HCT116 (cell line): Measurements from ENCODE around the gene SPACDR. TPM values are rescaled to one million over a fixed set of nuclear protein-coding genes. Genes with fewer than 3 reads are reported as not detected.

Experiments used
- ATAC-seq: fragments of 200-7000 bp; cut with Tn5 transposase; 2 replicates; pipeline ENCODE4 v1.9.1; 2020; ENCODE audit warnings: mild to moderate bottlenecking, moderate library complexity
- BruUV-seq: library from RNA; stranded (reverse); fragments of 400-500 nt; replicated peaks from 2 replicates; lab custom pipeline; 2021; lab: Mats Ljungman, UMichigan
- CTCF ChIA-PET: fragments of 300-600 bp; sonication (Branson Sonifier 250); formaldehyde crosslinking; loops from one replicate; lab custom pipeline; 2021; ENCODE audit warnings: antibody characterized with exemption; lab: Charles Lee
- POLR2A ChIA-PET: fragments of 300-600, 350-600 bp; sonication (Branson Sonifier 250); formaldehyde crosslinking; loops from one replicate; lab custom pipeline; 2021; ENCODE audit warnings: antibody characterized with exemption; lab: Charles Lee
- RAD21 ChIA-PET, 2 experiments: fragments of 300-600 bp; sonication (Branson Sonifier 250); formaldehyde crosslinking; loops; one replicate each; lab custom pipeline; 2023; ENCODE audit warnings: low total read pairs in 2 of 2; ENCODE audit not compliant: uncharacterized antibody in 2 of 2, unreplicated experiment in 2 of 2, low non-redundant PET in 1 of 2; lab: Charles Lee
- DNase-seq: peaks from one replicate; pipeline ENCODE4 v3.0.0-alpha.2; 2010; ENCODE audit warnings: low read depth, low spot score
- H2AFZ ChIP-seq: fragments of 200-600 bp; shearing (Covaris generic), sonication (generic); 2 replicates; pipeline ENCODE4 v1.6.1; 2017; ENCODE audit warnings: low read depth, mixed run types, mixed read lengths, antibody characterized with exemption, low read length; ENCODE audit not compliant: poor library complexity, severe bottlenecking
- H3K27ac ChIP-seq: 2 replicates; pipeline ENCODE4 v1.5.1; 2012; ENCODE audit warnings: low read depth, low read length
- H3K27me3 ChIP-seq: fragments of 200-600 bp; sonication (generic); 2 replicates; pipeline ENCODE4 v1.6.1; 2016; ENCODE audit warnings: mixed run types, low read length, mixed read lengths; ENCODE audit not compliant: insufficient read depth
- H3K36me3 ChIP-seq, 2 experiments: fragments of 200-500 bp in 1 of 2; fragments of 200-600 bp in 1 of 2; sonication (Bioruptor generic) in 1 of 2; sonication (generic) in 1 of 2; 2 replicates each; pipeline versions ENCODE4 v1.5.1 to v1.6.1; 2014 to 2016; ENCODE audit warnings: low read length in 2 of 2, inconsistent platforms in 1 of 2, mixed read lengths in 1 of 2, mixed run types in 1 of 2; ENCODE audit not compliant: insufficient read depth in 2 of 2, control insufficient read depth in 1 of 2
- H3K4me1 ChIP-seq, 2 experiments: fragments of 200-600 bp in 1 of 2; sonication (generic) in 1 of 2; 2 replicates each; pipeline versions ENCODE4 v1.5.1 to v1.6.1; 2012 to 2017; ENCODE audit warnings: low read length in 2 of 2, inconsistent platforms in 1 of 2, mild to moderate bottlenecking in 1 of 2, mixed read lengths in 1 of 2, mixed run types in 1 of 2, moderate library complexity in 1 of 2; ENCODE audit not compliant: insufficient read depth in 2 of 2, control insufficient read depth in 1 of 2
- H3K4me2 ChIP-seq: fragments of 200-600 bp; sonication (generic); 2 replicates; pipeline ENCODE4 v1.6.1; 2017; ENCODE audit warnings: mixed run types, low read length, mixed read lengths
- H3K4me3 ChIP-seq, 2 experiments: fragments of 200-600 bp in 1 of 2; sonication (generic) in 1 of 2; replicated peaks in 1 of 2; 2 replicates each; pipeline ENCODE4 v1.5.1; 2011 to 2016; ENCODE audit warnings: low read length in 2 of 2, control low read depth in 1 of 2, low read depth in 1 of 2, mild to moderate bottlenecking in 1 of 2, mixed read lengths in 1 of 2, mixed run types in 1 of 2
- H3K79me2 ChIP-seq: fragments of 200-600 bp; sonication (generic); 2 replicates; pipeline ENCODE4 v1.6.1; 2017; ENCODE audit warnings: mild to moderate bottlenecking, mixed run types, low read length, moderate library complexity, mixed read lengths; ENCODE audit not compliant: insufficient read depth
- H3K9ac ChIP-seq: fragments of 200-600 bp; sonication (generic); 2 replicates; pipeline ENCODE4 v1.6.1; 2016; ENCODE audit warnings: low read length, mixed read lengths
- H3K9me2 ChIP-seq: fragments of 200-600 bp; sonication (generic), shearing (Covaris generic); 2 replicates; pipeline ENCODE4 v1.6.1; 2017; ENCODE audit warnings: mixed run types, mild to moderate bottlenecking, moderate library complexity; ENCODE audit not compliant: insufficient read depth
- H3K9me3 ChIP-seq, 2 experiments: fragments of 200-500 bp in 1 of 2; fragments of 200-600 bp in 1 of 2; sonication (Bioruptor generic) in 1 of 2; sonication (generic) in 1 of 2; 2 replicates each; pipeline ENCODE4 v1.6.1; 2014 to 2017; ENCODE audit warnings: low read length in 2 of 2, mixed read lengths in 2 of 2, inconsistent platforms in 1 of 2, low read depth in 1 of 2, mild to moderate bottlenecking in 1 of 2, mixed run types in 1 of 2, moderate library complexity in 1 of 2; ENCODE audit not compliant: control insufficient read depth in 1 of 2, insufficient read depth in 1 of 2
- H4K20me1 ChIP-seq: fragments of 200-600 bp; sonication (generic), shearing (Covaris generic); 2 replicates; pipeline ENCODE4 v1.6.1; 2017; ENCODE audit warnings: mixed run types, mild to moderate bottlenecking, moderate library complexity; ENCODE audit not compliant: insufficient read depth
- FOSL1 ChIP-seq: IDR thresholded peaks from 2 replicates; pipeline ENCODE4 v1.6.1; 2012; ENCODE audit warnings: low read depth
- SIN3A ChIP-seq: IDR thresholded peaks from 2 replicates; pipeline ENCODE4 v1.6.1; 2012; ENCODE audit warnings: low read depth
- SP1 ChIP-seq: IDR thresholded peaks from 2 replicates; pipeline ENCODE4 v1.6.1; 2012; ENCODE audit warnings: low read depth
- TCF7L2 ChIP-seq: IDR thresholded peaks from 2 replicates; pipeline ENCODE4 v1.7.0; 2011; ENCODE audit warnings: borderline replicate concordance, inconsistent platforms; ENCODE audit not compliant: insufficient read depth, insufficient read length; ENCODE audit errors: extremely low read depth
- ZFX ChIP-seq: fragments of 450-650 bp; IDR thresholded peaks from 2 replicates; pipeline ENCODE4 v1.6.1; 2017
- intact Hi-C: fragments of 100-400 bp; cut with micrococcal nuclease; formaldehyde crosslinking; loops from 2 replicates; pipeline ENCODE4 v1.10.0; 2022
- total RNA-seq: library from RNA; stranded (reverse); gene quantifications from one replicate; pipeline ENCODE4 v1.2.1, GENCODE V29; 2021; ENCODE audit not compliant: unreplicated experiment
- TF ChIP-seq, protein P1 (sequence below): IDR thresholded peaks from 2 replicates; pipeline ENCODE4 v1.6.1; 2012; ENCODE audit warnings: low read depth
- TF ChIP-seq, protein P2 (sequence below): IDR thresholded peaks from 2 replicates; pipeline ENCODE4 v1.6.1; 2012

The SPACDR gene
- total RNA-seq, 1 experiment from 2014 or later = 1.7 TPM

DNA sequence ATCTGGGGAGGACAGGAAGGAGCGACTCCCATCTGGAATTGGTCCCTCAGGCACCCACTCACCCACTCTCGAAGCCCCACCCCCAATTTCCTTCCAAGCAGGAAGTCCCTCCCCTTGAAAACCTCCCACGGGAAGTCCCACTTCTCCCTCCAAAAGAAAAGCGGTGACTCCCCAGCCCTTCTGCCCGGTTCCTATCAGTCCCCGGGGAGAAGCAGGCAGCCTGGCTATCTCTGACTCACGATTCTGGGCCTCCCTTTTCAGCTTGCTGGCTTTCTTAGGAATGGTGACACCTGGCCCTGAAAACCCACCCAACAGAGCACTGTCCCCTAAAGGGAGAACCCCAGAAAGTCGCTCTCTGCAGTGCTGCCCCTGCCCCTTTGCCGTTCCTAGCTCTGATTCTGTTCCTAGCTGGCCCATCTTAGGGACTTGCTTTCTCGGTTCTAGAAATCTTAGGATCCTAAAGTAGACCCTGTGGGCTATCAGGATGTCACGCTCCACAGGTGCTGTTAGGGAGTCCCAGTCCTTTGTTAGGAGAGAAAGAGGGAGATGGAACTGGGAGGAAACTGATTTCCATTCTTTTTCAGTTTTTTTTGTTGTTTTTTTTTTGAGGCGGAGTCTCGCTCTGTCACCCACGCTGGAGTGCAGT is 8.9 kb upstream of the SPACDR start:
- Histone ChIP-seq H3K9me2 (no peaks in the 10 kb centered on the region), H3K9ac (no peak overlapping the region), H4K20me1 (no peaks in the 10 kb centered on the region), H3K79me2 (no peaks in the 10 kb centered on the region), H3K4me2 (peak overlapping the region; percentile 10; the same call in 1 of the 2 replicates), H3K4me1 (peaks cover 24 to 35% of the 10 kb centered on the region in 2 experiments), H3K9me3 (no peaks in the 10 kb centered on the region), H3K27me3 (no peaks in the 10 kb centered on the region), H2AFZ (no peak overlapping the region), H3K36me3 (peaks cover 0 to 4% of the 10 kb centered on the region in 2 experiments; a peak in 1 of 4 replicates), H3K27ac (no peak overlapping the region), H3K4me3 (no peak overlapping the region)
- ATAC-seq (no peak), DNase-seq (no peak)
- BruUV-seq = no TSS peak
- ChIA-PET POLR2A (no interaction called here), CTCF (no interaction called here), RAD21 (no interaction called here)
- intact Hi-C loops = no loop called here
- TF ChIP-seq TCF7L2 = no peak
- TF ChIP-seq FOSL1 = no peak
- TF ChIP-seq, protein P1, sequence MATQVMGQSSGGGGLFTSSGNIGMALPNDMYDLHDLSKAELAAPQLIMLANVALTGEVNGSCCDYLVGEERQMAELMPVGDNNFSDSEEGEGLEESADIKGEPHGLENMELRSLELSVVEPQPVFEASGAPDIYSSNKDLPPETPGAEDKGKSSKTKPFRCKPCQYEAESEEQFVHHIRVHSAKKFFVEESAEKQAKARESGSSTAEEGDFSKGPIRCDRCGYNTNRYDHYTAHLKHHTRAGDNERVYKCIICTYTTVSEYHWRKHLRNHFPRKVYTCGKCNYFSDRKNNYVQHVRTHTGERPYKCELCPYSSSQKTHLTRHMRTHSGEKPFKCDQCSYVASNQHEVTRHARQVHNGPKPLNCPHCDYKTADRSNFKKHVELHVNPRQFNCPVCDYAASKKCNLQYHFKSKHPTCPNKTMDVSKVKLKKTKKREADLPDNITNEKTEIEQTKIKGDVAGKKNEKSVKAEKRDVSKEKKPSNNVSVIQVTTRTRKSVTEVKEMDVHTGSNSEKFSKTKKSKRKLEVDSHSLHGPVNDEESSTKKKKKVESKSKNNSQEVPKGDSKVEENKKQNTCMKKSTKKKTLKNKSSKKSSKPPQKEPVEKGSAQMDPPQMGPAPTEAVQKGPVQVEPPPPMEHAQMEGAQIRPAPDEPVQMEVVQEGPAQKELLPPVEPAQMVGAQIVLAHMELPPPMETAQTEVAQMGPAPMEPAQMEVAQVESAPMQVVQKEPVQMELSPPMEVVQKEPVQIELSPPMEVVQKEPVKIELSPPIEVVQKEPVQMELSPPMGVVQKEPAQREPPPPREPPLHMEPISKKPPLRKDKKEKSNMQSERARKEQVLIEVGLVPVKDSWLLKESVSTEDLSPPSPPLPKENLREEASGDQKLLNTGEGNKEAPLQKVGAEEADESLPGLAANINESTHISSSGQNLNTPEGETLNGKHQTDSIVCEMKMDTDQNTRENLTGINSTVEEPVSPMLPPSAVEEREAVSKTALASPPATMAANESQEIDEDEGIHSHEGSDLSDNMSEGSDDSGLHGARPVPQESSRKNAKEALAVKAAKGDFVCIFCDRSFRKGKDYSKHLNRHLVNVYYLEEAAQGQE = no peak
- TF ChIP-seq, protein P2, sequence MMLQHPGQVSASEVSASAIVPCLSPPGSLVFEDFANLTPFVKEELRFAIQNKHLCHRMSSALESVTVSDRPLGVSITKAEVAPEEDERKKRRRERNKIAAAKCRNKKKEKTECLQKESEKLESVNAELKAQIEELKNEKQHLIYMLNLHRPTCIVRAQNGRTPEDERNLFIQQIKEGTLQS = no peak
- TF ChIP-seq ZFX = no peak
- TF ChIP-seq SIN3A = no peak
- no peak for TF ChIP-seq SP1
